Prostate gland (tissue), 2 donors: Measurements from ENCODE around the gene RBM19.

Experiments used
- CTCF ChIP-seq, 4 experiments: fragments of 200-600 bp in 2 of 4; fragments of 450-650 bp in 2 of 4; sonication (generic) in 2 of 4; IDR thresholded peaks; 1 replicate in 3 of 4; 2 replicates in 1 of 4; pipeline ENCODE4 v1.5.1; 2016 to 2019; ENCODE audit warnings: antibody characterized with exemption in 4 of 4, mild to moderate bottlenecking in 2 of 4, moderate library complexity in 2 of 4
- POLR2A ChIP-seq: fragments of 450-650 bp; IDR thresholded peaks from one replicate; pipeline ENCODE4 v1.6.1; 2016; ENCODE audit warnings: antibody characterized with exemption, mild to moderate bottlenecking

GRCh38 chr12:114000861-114001260 lies 34.7 kb upstream of the RBM19 start:
- TF ChIP-seq POLR2A = no peak
- no peak for TF ChIP-seq CTCF (IDR thresholded peaks at IDR 0.05)
